Glutamatergic neuron (in vitro differentiated cells): Measurements from ENCODE around the gene GRAMD1B. TPM values are rescaled to one million over a fixed set of nuclear protein-coding genes. Genes with fewer than 3 reads are reported as not detected.

Experiments
- DNase-seq: peaks from one replicate; pipeline ENCODE4 v3.0.0; 2022
- H3K27ac Mint-ChIP-seq: one replicate; pipeline ENCODE4 v1.8.0; 2020; ENCODE audit warnings: mild to moderate bottlenecking, mixed read lengths, inconsistent platforms; ENCODE audit not compliant: unreplicated experiment
- H3K27me3 Mint-ChIP-seq: one replicate; pipeline ENCODE4 v1.8.0; 2020; ENCODE audit warnings: mild to moderate bottlenecking, moderate library complexity, mixed read lengths, inconsistent platforms; ENCODE audit not compliant: unreplicated experiment
- H3K36me3 Mint-ChIP-seq: one replicate; pipeline ENCODE4 v1.8.0; 2020; ENCODE audit warnings: mild to moderate bottlenecking, mixed read lengths, inconsistent platforms; ENCODE audit not compliant: unreplicated experiment
- H3K4me1 Mint-ChIP-seq: one replicate; pipeline ENCODE4 v1.8.0; 2020; ENCODE audit warnings: mild to moderate bottlenecking, low read depth, mixed read lengths, inconsistent platforms; ENCODE audit not compliant: unreplicated experiment
- H3K4me3 Mint-ChIP-seq: one replicate; pipeline ENCODE4 v1.8.0; 2020; ENCODE audit warnings: mild to moderate bottlenecking, mixed read lengths, inconsistent platforms; ENCODE audit not compliant: unreplicated experiment
- H3K9me3 Mint-ChIP-seq: one replicate; pipeline ENCODE4 v1.8.0; 2020; ENCODE audit warnings: mild to moderate bottlenecking, moderate library complexity, mixed read lengths, inconsistent platforms; ENCODE audit not compliant: unreplicated experiment
- CTCF ChIP-seq: fragments of 200-600 bp; sonication (generic); IDR thresholded peaks from one replicate; pipeline ENCODE4 v1.5.0; 2021; ENCODE audit not compliant: partially characterized antibody, unreplicated experiment
- total RNA-seq: library from RNA; stranded (reverse); fragmentation: NEBNext Ultra II Directional; extraction: Animal tissue kit (Norgen Biotek cat#: 25700); gene quantifications from one replicate; pipeline ENCODE4 v1.2.1, GENCODE V29; 2021; ENCODE audit not compliant: unreplicated experiment

The GRAMD1B gene
- total RNA-seq, 1 donor from 2014 or later = 12.2 TPM

- Mint-ChIP-seq H3K4me1 (no peaks in the 10 kb centered on the region), H3K36me3 (no peaks in the 10 kb centered on the region), H3K4me3 (no peak overlapping the region), H3K27me3 (peaks cover 3% of the 10 kb centered on the region), H3K27ac (no peak overlapping the region), H3K9me3 (no peaks in the 10 kb centered on the region)
- DNase-seq = no peak
- TF ChIP-seq CTCF = no peak
Observed at GRCh38 chr11:123483466-123483865, 53.4 kb downstream of the GRAMD1B start.

GRCh38 chr11:123484448-123484847 is 54.4 kb downstream of the GRAMD1B start:
- no peak for DNase-seq
- H3K27ac Mint-ChIP-seq = no peak overlapping the region
- no peaks in the 10 kb centered on the region for H3K4me1 Mint-ChIP-seq
- no peaks in the 10 kb centered on the region for H3K9me3 Mint-ChIP-seq
- H3K27me3 Mint-ChIP-seq = no peaks in the 10 kb centered on the region
- H3K36me3 Mint-ChIP-seq = no peaks in the 10 kb centered on the region
- no peak overlapping the region for H3K4me3 Mint-ChIP-seq
- TF ChIP-seq CTCF = no peak

GRCh38 chr11:123487157-123487744 is 57.2 kb downstream of the GRAMD1B start:
- Mint-ChIP-seq H3K27ac (no peak overlapping the region), H3K27me3 (no peaks in the 10 kb centered on the region), H3K4me3 (no peak overlapping the region), H3K4me1 (peaks cover 2% of the 10 kb centered on the region), H3K9me3 (peaks cover under 1% of the 10 kb centered on the region), H3K36me3 (no peaks in the 10 kb centered on the region)
- no peak for DNase-seq
- TF ChIP-seq CTCF = no peak

GRCh38 chr11:123490527-123490926 is 60.5 kb downstream of the GRAMD1B start:
- no peak for TF ChIP-seq CTCF
- Mint-ChIP-seq H3K36me3 (no peaks in the 10 kb centered on the region), H3K27me3 (no peaks in the 10 kb centered on the region), H3K9me3 (peaks cover 1% of the 10 kb centered on the region), H3K4me3 (no peak overlapping the region), H3K4me1 (peaks cover 10% of the 10 kb centered on the region), H3K27ac (no peak overlapping the region)
- DNase-seq = no peak

- Mint-ChIP-seq H3K27me3 (no peaks in the 10 kb centered on the region), H3K4me1 (peaks cover 10% of the 10 kb centered on the region), H3K36me3 (no peaks in the 10 kb centered on the region), H3K4me3 (no peak overlapping the region), H3K27ac (no peak overlapping the region), H3K9me3 (peaks cover 1% of the 10 kb centered on the region)
- TF ChIP-seq CTCF = no peak
- DNase-seq = no peak
Observed at GRCh38 chr11:123491241-123491640, 61.2 kb downstream of the GRAMD1B start.
